ENCODE results near the gene STRIT1.
"Not testable (repeated sequence)": the region's sequence is repeated elsewhere in the genome, so short reads cannot be mapped to it uniquely, and the experiment has no call there.

The STRIT1 gene

GRCh38 chr3:155313300-155313699 is 19.8 kb upstream of the STRIT1 start:
- no peak for DNase-seq (ENCODE audit: low read depth, low spot score)

- no peak for DNase-seq (ENCODE audit: low read depth, low spot score)
These were observed 19.3 kb upstream of the STRIT1 start for GRCh38 chr3:155312781-155313180.

DNA sequence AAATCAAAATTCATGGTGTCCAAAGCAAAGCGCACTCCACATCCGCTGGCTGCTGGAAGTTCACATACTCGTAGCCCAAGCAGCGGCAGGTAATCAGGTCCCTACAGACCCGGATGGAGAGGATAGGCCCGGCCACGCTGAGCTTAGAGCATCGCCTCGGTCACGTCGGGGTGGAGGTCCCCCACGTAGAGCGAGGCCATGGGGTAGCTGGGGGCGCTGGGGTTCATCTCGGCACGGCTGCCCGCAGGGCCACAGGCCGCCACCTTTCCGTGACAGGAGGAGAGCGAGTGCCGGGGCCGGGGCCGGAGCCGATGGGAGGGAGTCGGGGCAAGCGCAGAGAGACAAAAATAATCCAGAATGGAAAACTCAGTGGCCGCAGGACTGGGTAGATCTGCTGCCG is 16.1 kb upstream of the STRIT1 start:
- DNase-seq (ENCODE audit: low read depth, low spot score) = no peak

DNA sequence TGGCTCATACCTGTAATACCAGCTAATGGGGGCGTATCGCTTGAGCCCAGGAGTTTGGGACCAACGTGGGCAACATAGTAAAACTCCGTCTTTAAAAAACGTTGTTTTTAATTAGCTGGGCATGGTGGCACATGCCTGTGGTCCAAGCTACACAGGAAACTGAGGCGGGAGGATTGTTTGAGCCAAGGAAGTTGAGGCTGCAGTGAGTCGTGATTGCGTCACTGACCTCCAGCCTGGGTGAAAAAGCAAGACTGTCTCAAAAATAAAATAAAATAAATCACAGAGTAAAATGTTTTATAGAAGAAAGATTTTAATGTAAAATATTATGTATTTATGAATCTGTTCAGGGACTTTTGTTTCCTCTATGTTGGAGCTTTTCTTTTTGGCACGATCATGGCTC is 15.3 kb upstream of the STRIT1 start:
- DNase-seq (ENCODE audit: low read depth, low spot score) = no peak

DNA sequence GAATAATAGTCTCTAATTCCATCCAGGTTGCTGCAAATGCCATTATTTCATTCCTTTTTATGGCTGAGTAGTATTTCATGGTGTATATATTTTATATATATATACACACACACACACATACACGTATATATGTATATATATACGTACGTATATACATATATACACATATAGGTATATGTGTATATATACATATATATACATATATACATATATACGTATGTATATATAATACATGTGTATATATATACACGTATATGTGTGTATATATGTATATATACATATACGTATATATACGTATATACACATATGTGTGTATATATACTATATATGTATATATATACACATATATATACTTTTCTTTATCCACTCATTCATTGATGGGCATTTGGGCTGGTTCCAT is 13.7 kb upstream of the STRIT1 start:
- DNase-seq (ENCODE audit: low read depth, low spot score) = no peak

GRCh38 chr3:155304394-155304793 is 10.9 kb upstream of the STRIT1 start:
- DNase-seq (ENCODE audit: low read depth, low spot score) = no peak

DNA sequence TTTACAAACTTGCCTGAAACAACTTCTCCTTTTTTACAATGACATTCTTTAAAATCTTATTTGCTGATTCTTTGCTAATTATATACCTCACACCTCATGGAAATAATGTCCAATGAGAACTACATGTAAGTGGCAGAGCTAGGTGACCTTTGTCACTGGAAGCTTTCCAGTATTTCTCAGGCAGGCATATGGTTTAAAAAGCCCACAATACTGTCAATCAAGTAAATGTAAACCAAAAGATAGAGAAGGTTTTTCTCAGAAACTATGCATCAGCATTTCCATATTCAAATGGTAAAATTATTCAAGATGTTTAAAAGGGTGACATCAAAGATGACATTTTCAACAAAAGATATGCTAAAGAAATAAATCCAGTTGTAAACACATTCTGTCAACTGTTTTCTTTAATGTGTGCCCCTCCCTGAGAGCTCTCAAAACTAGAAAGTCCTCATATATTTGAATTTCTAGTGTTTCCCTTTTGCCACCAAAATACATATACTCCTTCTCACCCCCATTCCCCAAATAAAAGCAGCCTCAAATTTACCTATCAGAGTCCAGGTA is 10.1 kb upstream of the STRIT1 start:
- DNase-seq (ENCODE audit: low read depth, low spot score) = no peak

DNA sequence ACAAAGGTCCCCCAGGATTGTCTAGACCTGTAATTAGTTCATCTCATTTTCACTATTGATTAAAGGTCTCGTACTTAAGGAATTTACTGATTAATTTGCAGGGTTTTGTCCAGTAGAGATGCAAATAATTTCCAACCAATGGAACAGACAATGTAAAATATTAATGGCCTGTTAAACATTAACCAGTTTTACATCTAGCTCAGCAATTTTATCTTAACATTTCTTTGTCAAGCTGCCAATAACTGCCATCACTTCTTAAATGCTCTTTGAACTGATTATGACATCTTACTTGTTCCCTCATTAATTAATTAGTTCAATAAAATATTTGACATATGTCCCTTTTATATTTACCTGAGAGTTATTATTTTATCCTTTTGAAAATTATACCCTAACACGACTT is 9.4 kb upstream of the STRIT1 start:
- DNase-seq (ENCODE audit: low read depth, low spot score) = no peak

DNA sequence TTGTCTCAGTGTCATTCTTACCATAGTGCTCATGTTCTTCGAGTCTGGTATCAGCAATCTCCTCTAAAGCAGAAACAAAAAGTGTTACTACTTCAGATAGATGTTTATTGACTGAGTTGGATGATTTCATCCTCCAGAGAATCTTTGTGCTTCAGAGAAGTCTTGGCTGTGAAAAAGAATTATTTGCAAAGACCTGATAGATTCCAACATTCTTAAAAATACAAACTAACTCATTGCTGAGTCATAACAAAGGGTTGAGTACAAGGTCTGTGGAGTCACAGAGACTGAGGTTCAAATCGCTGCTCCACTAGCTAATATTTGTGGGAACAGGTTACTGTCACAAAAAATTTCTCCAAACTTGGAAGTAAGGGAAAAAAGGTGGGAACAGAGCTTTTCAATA is 9.0 kb upstream of the STRIT1 start:
- DNase-seq (ENCODE audit: low read depth, low spot score) = no peak

GRCh38 chr3:155297100-155297499 is 3.6 kb upstream of the STRIT1 start:
- DNase-seq (ENCODE audit: low read depth, low spot score) = no peak

- DNase-seq (ENCODE audit: low read depth, low spot score) = no peak
These were observed 2.9 kb upstream of the STRIT1 start for GRCh38 chr3:155296413-155296812.

DNA sequence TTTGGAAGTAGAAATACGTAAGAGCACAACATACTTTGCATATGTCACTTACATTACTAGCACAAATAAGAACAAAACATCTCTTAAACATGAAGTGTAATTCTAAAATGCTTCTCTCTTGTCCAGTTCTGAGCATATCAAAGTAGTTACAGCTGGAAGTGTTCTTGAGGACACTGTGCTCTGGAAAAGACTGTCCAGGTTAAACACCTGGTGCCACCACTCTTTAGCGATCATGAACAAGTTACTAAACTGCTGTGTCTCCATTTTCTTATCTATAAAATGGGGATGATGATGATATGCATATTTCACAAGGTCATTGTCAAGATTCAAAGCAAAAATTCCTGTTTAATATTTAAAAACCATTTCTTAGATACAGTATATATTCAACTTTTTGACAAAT is 790 bp downstream of the STRIT1 start:
- no peak for DNase-seq (ENCODE audit: low read depth, low spot score)

DNA sequence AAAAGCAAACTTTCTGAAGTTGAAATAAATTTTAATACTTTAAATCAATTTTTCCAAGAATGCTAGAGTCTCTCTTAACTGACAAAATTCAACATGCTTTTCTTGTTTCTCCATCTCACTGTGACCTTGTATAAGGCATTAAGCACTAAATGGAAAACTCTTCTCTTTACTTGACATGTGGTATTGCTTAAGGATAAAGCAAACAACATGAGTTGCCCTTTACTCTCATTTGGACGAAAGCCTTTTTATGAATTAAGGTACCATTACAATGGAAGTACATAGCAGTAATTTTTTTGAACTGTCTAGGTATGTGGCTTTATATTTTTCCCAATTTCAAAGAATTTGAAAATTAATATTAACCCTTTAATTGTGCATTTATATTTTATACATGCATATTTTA is 1.4 kb downstream of the STRIT1 start:
- DNase-seq (ENCODE audit: low read depth, low spot score) = no peak

GRCh38 chr3:155286736-155287135 is 6.7 kb downstream of the STRIT1 start:
- no peak for DNase-seq (ENCODE audit: low read depth, low spot score)

DNA sequence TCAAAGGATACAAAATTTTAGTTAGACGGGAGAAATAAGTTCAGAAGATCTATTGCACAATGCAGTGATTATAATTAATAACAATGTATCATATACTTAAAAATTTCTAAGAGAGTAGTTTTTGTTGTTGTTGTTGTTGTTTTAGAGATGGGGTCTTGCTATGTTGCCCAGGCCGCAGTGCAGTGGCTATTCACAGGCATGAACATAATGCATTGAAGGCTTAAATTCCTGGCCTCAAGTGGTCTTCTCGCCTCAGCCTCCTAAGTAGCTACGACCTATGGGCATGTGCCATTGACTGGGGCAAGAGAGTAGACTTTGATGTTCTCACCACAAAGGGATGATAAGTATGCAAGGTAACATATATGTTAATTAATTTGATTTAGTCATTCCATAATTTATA is 7.5 kb downstream of the STRIT1 start:
- DNase-seq (ENCODE audit: low read depth, low spot score) = no peak

- DNase-seq (ENCODE audit: low read depth, low spot score) = no peak
These were observed 10.1 kb downstream of the STRIT1 start for GRCh38 chr3:155283092-155284056.

GRCh38 chr3:155282385-155283091 is 10.9 kb downstream of the STRIT1 start:
- DNase-seq (ENCODE audit: low read depth, low spot score) = peak; percentile 18

GRCh38 chr3:155281912-155282311 is 11.6 kb downstream of the STRIT1 start:
- DNase-seq (ENCODE audit: low read depth, low spot score) = no peak

GRCh38 chr3:155276089-155276488 is 17.4 kb downstream of the STRIT1 start:
- not testable (repeated sequence) for DNase-seq (ENCODE audit: low read depth, low spot score)

- DNase-seq (ENCODE audit: low read depth, low spot score) = not testable (repeated sequence)
These were observed 18.2 kb downstream of the STRIT1 start for GRCh38 chr3:155275159-155275754.

DNA sequence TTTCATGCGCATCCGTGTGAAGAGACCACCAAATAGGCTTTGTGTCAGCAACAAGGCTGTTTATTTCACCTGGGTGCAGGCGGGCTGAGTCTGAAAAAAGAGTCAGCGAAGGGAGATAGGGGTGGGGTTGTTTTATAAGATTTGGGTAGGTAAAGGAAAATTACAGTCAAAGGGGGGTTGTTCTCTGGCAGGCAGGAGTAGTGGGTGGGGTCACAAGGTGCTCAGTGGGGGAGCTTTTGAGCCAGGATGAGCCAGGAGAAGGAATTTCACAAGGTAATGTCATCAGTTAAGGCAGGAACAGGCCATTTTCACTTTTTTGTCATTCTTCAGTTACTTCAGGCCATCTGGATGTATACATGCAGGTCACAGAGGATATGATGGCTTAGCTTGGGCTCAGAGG is 19.0 kb downstream of the STRIT1 start:
- not testable (repeated sequence) for DNase-seq (ENCODE audit: low read depth, low spot score)

DNA sequence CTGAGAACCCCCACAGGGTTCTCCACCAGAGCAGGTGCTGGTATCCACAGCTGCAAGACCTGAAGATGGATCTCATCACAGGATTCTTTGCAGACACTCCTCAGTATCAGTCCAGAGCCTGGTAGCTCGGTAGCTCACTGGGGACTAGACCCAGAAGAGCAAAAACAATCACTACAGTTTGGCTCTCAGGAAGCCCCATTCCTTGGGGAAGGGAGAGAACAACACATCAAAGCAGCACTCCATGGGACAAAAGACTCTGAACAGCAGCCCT is 22.2 kb downstream of the STRIT1 start:
- no peak for DNase-seq (ENCODE audit: low read depth, low spot score)

Data from smooth muscle cell of the brain vasculature (primary cell).